DMS53 treated with DMSO at 0.1 percent for 48 hours (cell line): ENCODE results near the gene SIGLEC8.
"Not testable (repeated sequence)": the region's sequence is repeated elsewhere in the genome, so short reads cannot be mapped to it uniquely, and the experiment has no call there.

Source experiments
- DNase-seq: peaks from one replicate; lab custom pipeline; 2025; ENCODE audit not compliant: unreplicated experiment; lab: John Stamatoyannopoulos, UW

The SIGLEC8 gene

GRCh38 chr19:51458051-51458645 lies at the start of gene SIGLEC8:
Gene SIGLEC8 (minus strand): TSS chr19:51458454. CDS start chr19:51458387, 67 bp downstream.
- DNase-seq: no peak

- DNase-seq: no peak
Measured at GRCh38 chr19:51507640-51508058, 49.4 kb upstream of the SIGLEC8 start.

GRCh38 chr19:51507192-51507591 lies 48.9 kb upstream of the SIGLEC8 start:
- no peak for DNase-seq

- no peak for DNase-seq
Measured at GRCh38 chr19:51505904-51506303, 47.6 kb upstream of the SIGLEC8 start.

- DNase-seq: no peak
Measured at GRCh38 chr19:51503896-51504295, 45.6 kb upstream of the SIGLEC8 start.

- DNase-seq: no peak
Measured at GRCh38 chr19:51503286-51503817, 45.1 kb upstream of the SIGLEC8 start.

GRCh38 chr19:51501594-51502263 lies 43.5 kb upstream of the SIGLEC8 start, which contains the start of gene SIGLEC12:
Gene SIGLEC12 (minus strand): TSS chr19:51501800. CDS start chr19:51501733, 67 bp downstream.
- DNase-seq: no peak

- not testable (repeated sequence) for DNase-seq
Measured at GRCh38 chr19:51500931-51501330, 42.7 kb upstream of the SIGLEC8 start.

- no peak for DNase-seq
Measured at GRCh38 chr19:51497666-51498065, 39.4 kb upstream of the SIGLEC8 start.

GRCh38 chr19:51493776-51494175 lies 35.5 kb upstream of the SIGLEC8 start:
- no peak for DNase-seq

GRCh38 chr19:51491586-51491985 lies 33.3 kb upstream of the SIGLEC8 start:
- DNase-seq: no peak

- no peak for DNase-seq
Measured at GRCh38 chr19:51490676-51491075, 32.4 kb upstream of the SIGLEC8 start.

- no peak for DNase-seq
Measured at GRCh38 chr19:51489113-51489512, 30.9 kb upstream of the SIGLEC8 start.

GRCh38 chr19:51488491-51488890 lies 30.2 kb upstream of the SIGLEC8 start:
- no peak for DNase-seq

GRCh38 chr19:51485960-51486660 lies 27.9 kb upstream of the SIGLEC8 start:
- no peak for DNase-seq

- no peak for DNase-seq
Measured at GRCh38 chr19:51480590-51480989, 22.3 kb upstream of the SIGLEC8 start.

GRCh38 chr19:51479531-51480331 lies 21.5 kb upstream of the SIGLEC8 start:
- DNase-seq: no peak

GRCh38 chr19:51478381-51479234 lies 20.4 kb upstream of the SIGLEC8 start, which contains the start of gene CEACAM18:
Gene CEACAM18 (plus strand): TSS chr19:51478539.
- no peak for DNase-seq

GRCh38 chr19:51477344-51477743 lies 19.1 kb upstream of the SIGLEC8 start:
- DNase-seq: no peak

GRCh38 chr19:51476164-51476563 lies 17.9 kb upstream of the SIGLEC8 start:
- DNase-seq: no peak
